ENCODE results near the gene AGR3.

DNA sequence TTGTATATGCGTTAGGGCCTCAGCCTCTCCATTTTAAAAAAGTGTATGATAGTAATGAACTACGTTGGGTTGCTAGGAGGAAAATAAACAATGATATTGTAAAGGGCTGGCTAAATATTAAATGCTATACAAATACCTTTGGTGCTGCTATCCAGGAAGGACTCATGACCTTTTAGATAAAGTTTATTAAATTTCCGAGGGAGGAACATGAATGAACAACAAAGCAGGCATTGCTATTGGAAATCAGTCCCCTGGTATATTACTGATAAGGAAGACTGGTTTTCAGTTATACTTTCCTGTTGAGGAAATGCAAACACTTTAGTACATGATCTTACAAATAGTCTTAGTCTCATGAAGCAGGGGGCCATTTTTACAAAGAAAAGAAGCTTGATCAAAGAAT, 59.8 kb downstream of the AGR3 start:
- TF ChIP-seq EZH2 (IDR thresholded peaks at IDR 0.05) (no peak), EZH2phosphoT487 (IDR thresholded peaks at IDR 0.05) (no peak)
- TF ChIP-seq, protein P1, sequence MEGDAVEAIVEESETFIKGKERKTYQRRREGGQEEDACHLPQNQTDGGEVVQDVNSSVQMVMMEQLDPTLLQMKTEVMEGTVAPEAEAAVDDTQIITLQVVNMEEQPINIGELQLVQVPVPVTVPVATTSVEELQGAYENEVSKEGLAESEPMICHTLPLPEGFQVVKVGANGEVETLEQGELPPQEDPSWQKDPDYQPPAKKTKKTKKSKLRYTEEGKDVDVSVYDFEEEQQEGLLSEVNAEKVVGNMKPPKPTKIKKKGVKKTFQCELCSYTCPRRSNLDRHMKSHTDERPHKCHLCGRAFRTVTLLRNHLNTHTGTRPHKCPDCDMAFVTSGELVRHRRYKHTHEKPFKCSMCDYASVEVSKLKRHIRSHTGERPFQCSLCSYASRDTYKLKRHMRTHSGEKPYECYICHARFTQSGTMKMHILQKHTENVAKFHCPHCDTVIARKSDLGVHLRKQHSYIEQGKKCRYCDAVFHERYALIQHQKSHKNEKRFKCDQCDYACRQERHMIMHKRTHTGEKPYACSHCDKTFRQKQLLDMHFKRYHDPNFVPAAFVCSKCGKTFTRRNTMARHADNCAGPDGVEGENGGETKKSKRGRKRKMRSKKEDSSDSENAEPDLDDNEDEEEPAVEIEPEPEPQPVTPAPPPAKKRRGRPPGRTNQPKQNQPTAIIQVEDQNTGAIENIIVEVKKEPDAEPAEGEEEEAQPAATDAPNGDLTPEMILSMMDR (IDR thresholded peaks at IDR 0.05), result no peak

All from neural progenitor cell (in vitro differentiated cells).